ENCODE measurements around the gene FOXJ2.
"Not testable (repeated sequence)": the region's sequence is repeated elsewhere in the genome, so short reads cannot be mapped to it uniquely, and the experiment has no call there.

FOXJ2 gene

GRCh38 chr12:8065991-8066594, 33.6 kb downstream of the FOXJ2 start, which contains the start of gene C3AR1:
TSS of gene C3AR1 (minus strand) at chr12:8066359. CDS start at chr12:8060185, 6,174 bp downstream.
- peak; percentile 74 for DNase-seq (ENCODE audit: low spot score)

- no peak for DNase-seq (ENCODE audit: low spot score)
Observed at GRCh38 chr12:8069582-8069981, 37.1 kb downstream of the FOXJ2 start.

GRCh38 chr12:8071820-8072219, 39.3 kb downstream of the FOXJ2 start:
- not testable (repeated sequence) for DNase-seq (ENCODE audit: low spot score)

DNA sequence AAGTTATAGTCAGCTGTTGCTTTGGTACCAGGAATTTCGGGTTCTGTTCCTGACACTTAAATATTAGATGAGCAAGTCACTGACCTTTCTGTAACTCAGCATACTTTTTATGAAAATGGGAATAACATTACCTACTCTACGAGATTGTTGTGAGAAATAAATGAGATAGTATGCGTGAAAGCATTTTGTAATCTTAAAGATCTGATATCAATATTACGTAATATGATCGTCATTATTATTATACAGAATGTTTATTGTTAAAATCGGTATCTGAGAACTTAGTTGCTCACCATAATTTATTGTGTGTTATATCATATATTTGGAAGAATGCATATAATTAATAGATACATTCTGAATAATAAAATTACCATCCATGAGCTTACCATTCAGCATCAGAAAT, 43.4 kb downstream of the FOXJ2 start:
- DNase-seq (ENCODE audit: low spot score): no peak

DNA sequence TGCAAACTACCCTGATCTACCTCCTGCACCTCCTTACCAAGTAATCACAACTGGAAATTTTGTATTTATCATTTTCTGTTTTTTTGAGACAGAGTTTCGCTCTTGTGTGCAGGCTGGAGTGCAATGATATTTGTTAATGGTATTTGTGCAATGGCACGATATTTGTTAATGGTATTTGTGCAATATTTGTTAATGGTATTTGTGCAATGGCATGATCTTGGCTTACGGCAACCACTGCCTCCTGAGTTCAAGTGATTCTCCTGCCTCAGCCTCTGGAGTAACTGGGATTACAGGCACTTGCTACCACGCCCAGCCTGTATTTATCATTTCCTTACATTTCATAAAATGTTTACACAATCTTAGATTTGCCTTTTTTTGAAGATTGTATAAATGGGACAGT, 43.9 kb downstream of the FOXJ2 start:
- no peak for DNase-seq (ENCODE audit: low spot score)

- no peak for DNase-seq (ENCODE audit: low spot score)
Observed at GRCh38 chr12:8077207-8077606, 44.7 kb downstream of the FOXJ2 start.

DNA sequence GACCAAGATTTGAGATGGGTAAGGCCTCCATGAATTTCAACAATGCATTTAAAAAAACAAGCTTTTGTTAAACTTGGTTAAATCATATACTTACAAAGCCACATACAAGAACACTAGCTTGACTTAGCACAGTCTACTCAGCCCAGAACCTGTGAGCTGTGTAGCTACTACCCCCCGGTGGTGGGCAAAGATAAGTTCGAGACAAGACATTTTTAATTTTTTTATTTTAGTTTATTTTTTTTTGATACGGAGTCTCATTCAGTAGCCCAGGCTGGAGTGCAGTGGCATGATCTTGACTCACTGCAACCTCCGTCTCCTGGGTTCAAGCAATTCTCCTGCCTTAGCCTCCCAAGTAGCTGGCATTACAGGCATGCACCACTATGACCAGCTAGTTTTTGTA, 45.9 kb downstream of the FOXJ2 start:
- peak; percentile 78 for DNase-seq (ENCODE audit: low spot score)

GRCh38 chr12:8078916-8079315, 46.4 kb downstream of the FOXJ2 start:
- no peak for DNase-seq (ENCODE audit: low spot score)

DNA sequence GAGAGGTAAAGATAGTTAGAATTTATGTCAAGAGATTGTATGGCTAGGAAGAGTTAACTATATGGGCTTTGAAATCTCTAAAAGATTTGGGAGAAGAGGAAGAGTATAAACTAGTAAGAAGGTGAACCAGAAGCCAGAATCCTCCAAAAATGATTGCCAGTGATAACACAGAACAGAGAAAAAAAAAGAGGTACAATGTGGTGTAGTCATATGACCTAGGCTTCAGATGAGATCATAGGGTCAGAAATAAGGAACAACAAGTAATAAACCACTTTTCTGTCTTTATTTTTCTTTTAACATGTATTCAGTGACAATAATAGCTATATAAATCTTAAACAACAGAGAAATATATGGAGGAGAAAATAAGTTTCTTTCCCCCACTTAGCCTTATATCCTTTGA, 47.6 kb downstream of the FOXJ2 start:
- DNase-seq (ENCODE audit: low spot score): no peak

DNA sequence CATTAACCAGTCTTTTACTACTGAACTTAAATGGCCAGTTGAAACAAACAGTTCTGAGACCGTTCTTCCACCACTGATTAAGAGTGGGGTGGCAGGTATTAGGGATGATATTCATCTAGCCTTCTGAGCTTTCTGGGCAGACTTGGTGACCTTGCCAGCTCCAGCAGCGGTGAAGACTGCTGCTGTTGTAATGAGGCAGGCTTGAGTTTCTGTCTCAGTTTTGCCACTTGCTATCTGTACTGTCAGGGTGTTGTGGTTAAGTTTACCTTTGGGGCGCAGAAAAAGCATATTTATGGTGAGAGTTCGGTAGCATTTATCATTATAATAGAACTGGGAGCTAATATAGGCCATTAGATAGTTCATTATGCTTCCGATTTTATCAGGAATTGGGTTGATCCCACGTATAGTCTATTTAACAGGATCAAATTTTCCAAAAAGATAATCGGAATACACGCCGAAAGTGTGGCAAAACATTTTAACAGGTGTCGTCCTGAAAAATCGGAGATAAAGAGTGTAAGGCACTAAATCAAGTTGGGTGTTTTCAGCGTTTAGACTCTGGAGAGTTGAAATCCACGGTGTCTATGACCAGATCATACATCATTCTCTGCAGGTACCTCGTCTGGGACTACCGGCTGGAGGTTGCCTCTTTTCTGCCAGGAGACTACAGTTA, 48.9 kb downstream of the FOXJ2 start:
- DNase-seq (ENCODE audit: low spot score): peak; percentile 28

DNA sequence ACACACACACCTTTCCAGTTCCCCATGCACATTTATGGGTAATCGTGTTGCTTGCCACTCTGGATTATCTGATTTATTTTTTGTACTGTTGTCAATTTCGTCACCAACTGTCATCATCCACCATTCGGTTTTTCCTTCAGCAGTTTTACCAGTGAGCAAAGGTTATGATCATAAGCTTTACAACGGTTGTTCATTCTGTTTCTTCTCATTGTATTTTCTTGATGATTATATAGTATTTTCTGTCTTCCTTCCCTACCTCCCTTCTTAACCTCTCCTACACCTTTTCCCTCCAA, 50.2 kb downstream of the FOXJ2 start:
- no peak for DNase-seq (ENCODE audit: low spot score)

GRCh38 chr12:8084351-8084750, 51.8 kb downstream of the FOXJ2 start:
- not testable (repeated sequence) for DNase-seq (ENCODE audit: low spot score)

DNA sequence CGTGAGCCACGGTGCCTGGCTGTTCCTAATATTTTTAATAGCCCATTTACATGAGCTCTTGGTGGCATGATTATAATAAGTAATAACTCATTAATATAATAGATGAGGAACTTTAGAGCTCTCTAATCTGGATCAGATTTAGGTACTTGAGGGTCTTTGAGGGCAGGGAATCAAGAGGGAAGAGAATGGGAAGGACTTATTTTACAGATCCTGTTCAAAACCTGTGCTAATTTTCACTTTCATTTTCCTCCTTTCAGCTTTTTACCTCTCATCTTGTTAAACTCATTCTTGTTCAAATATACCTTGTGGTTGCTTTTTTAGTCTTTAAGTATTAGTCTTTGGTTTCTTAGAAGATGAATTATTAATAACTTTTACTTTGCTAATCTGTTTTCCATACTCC, 55.1 kb downstream of the FOXJ2 start:
- peak; percentile 17 for DNase-seq (ENCODE audit: low spot score)

DNA sequence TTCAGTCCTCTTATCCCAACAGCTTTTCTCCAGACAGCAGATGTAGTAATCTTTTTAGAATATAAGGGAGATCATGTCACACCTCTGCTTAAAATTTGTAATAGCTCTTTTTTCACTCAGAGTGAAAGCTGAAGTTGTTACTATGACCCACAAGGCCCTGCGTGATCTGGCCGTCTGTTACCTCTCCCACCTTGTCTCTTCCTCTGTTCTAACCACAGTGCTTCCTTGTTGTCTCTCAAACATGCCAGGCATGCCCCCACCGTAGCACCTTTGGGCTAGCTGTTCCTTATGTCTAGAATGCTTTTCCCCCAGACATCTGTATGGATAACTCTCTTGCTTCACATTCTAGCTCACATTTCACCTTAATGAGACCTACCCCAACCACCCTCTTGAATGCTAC, 56.1 kb downstream of the FOXJ2 start:
- DNase-seq (ENCODE audit: low spot score): peak; percentile 53

DNA sequence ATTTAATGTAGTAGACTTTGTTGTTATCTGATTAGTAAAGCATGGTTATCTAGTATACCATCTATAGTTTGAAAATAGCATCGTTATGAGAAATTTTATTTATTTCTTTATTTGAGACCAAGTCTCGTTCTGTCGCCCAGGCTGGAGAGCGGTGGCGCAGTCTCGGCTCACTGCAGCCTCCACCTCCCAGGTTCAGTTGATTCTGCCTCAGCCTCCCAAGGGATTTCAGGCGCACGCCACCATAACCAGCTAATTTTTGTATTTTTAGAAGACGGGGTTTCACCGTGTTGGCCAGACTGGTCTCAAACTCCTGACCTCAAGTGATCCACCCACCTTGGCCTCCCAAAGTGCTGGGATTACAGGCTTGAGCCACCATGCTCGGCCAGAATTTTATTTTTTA, 56.8 kb downstream of the FOXJ2 start:
- DNase-seq (ENCODE audit: low spot score): not testable (repeated sequence)

GRCh38 chr12:8089716-8090115, 57.2 kb downstream of the FOXJ2 start:
- no peak for DNase-seq (ENCODE audit: low spot score)

DNA sequence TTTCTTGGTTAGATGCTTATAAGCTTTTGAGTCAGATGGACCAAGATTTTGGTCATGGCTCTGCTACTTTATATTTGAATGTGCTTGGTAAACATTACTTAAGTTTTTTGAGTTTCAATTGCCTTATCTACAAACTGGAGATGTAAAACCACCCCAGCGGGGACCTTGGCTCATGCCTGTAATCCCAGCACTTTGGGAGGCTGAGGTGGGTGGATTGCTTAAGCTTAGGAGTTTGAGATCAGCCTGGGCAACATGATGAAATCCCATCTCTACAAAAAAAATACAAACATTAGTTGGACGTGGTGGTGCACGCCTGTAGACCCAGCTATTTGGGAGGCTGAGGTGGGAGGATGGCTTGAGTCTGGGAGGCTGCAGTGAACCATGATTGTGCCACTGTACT, 60.8 kb downstream of the FOXJ2 start:
- DNase-seq (ENCODE audit: low spot score): no peak

DNA sequence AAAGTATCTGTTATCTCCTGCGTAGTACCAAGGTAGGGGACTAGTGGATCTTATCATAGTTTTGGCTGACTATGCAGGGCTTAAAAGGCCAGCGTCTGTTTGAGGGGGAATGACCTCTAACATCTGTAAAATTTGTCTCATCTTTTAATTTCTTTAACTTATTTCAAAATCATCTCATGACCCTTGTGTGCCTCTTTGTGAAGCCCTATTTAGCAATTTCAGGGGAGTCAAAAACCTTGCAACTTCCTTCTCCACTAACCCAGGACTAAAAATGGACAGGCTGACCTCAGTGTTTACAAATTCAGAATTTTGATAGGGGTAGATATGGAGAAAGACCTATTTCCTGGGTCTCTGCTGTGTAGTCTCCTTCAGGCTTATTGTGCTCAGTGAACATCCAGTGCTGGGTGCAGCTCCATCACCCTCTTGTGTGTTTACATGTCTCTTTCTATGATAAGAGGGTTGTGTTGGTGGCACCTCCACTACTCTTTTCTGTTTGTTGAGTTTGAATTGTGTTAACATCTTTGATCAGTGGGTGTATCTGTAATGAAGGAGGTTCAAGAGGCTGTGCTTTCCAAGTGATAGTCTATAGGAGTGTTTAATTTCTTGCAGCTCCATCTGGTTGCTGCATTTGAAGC, 63.9 kb downstream of the FOXJ2 start:
- DNase-seq (ENCODE audit: low spot score): no peak

GRCh38 chr12:8099235-8099634, 66.7 kb downstream of the FOXJ2 start:
- DNase-seq (ENCODE audit: low spot score): no peak
